HG03354 (cell line): ENCODE data around the gene MRPL20.
"Not testable (repeated sequence)": the region's sequence is repeated elsewhere in the genome, so short reads cannot be mapped to it uniquely, and the experiment has no call there.

Experiments
- ATAC-seq: cut with Tn5 transposase; IDR thresholded peaks from one replicate; pipeline ENCODE4 v1.9.1; 2021; ENCODE audit warnings: mild to moderate bottlenecking; ENCODE audit not compliant: unreplicated experiment, poor library complexity, severe bottlenecking

The MRPL20 gene

GRCh38 chr1:1427106-1427819 is 20.2 kb upstream of the MRPL20 start:
- ATAC-seq: no peak

GRCh38 chr1:1426496-1427105 is 19.5 kb upstream of the MRPL20 start:
- ATAC-seq: no peak

- ATAC-seq: no peak
Measured at GRCh38 chr1:1425753-1426495, 18.8 kb upstream of the MRPL20 start.

- ATAC-seq: no peak
Measured at GRCh38 chr1:1425426-1425752, 18.3 kb upstream of the MRPL20 start.

- no peak for ATAC-seq
Measured at GRCh38 chr1:1424707-1425106, 17.6 kb upstream of the MRPL20 start.

GRCh38 chr1:1423245-1423597 is 16.1 kb upstream of the MRPL20 start:
- no peak for ATAC-seq

- ATAC-seq: no peak
Measured at GRCh38 chr1:1422465-1423244, 15.6 kb upstream of the MRPL20 start.

GRCh38 chr1:1421907-1422464 is 14.9 kb upstream of the MRPL20 start:
- ATAC-seq: no peak

GRCh38 chr1:1421147-1421906 is 14.2 kb upstream of the MRPL20 start, which contains the start of gene ANKRD65:
ANKRD65 (minus strand) TSS chr1:1421276; CDS start chr1:1421005, 271 bp downstream.
- ATAC-seq: no peak

- no peak for ATAC-seq
Measured at GRCh38 chr1:1420654-1421141, 13.6 kb upstream of the MRPL20 start.

GRCh38 chr1:1419813-1420653 is 12.9 kb upstream of the MRPL20 start:
- ATAC-seq: no peak

GRCh38 chr1:1419363-1419812 is 12.3 kb upstream of the MRPL20 start:
- ATAC-seq: no peak

- ATAC-seq: no peak
Measured at GRCh38 chr1:1418464-1419362, 11.6 kb upstream of the MRPL20 start.

GRCh38 chr1:1417825-1418463 is 10.9 kb upstream of the MRPL20 start:
- not testable (repeated sequence) for ATAC-seq

- ATAC-seq: not testable (repeated sequence)
Measured at GRCh38 chr1:1417396-1417795, 10.3 kb upstream of the MRPL20 start.

- ATAC-seq: no peak
Measured at GRCh38 chr1:1415751-1416150, 8.7 kb upstream of the MRPL20 start.
